GM12878 (cell line): Measurements from ENCODE around the gene RANBP9. TPM values are rescaled to one million over a fixed set of nuclear protein-coding genes. Genes with fewer than 3 reads are reported as not detected.

ENCODE experiments used
- ATAC-seq: fragments of 200-7000 bp; cut with Tn5 transposase; 3 replicates; pipeline ENCODE4 v1.9.1; 2020; ENCODE audit warnings: mild to moderate bottlenecking, moderate library complexity
- BruUV-seq: library from RNA; stranded (reverse); fragments of 400-500 nt; replicated peaks from 2 replicates; lab custom pipeline; 2021; lab: Mats Ljungman, UMichigan
- CTCF ChIA-PET: fragments of 300-600 bp; sonication (Branson Sonifier 250); formaldehyde crosslinking; extraction: SDS; loops from one replicate; lab custom pipeline; 2021; ENCODE audit warnings: inconsistent platforms; lab: Yijun Ruan, JAX
- POLR2A ChIA-PET: fragments of 350-600 bp; formaldehyde crosslinking; extraction: SDS; loops from one replicate; lab custom pipeline; 2021; ENCODE audit warnings: inconsistent platforms; lab: Charles Lee
- RAD21 ChIA-PET: fragments of 300-600 bp; sonication (Branson Sonifier 250); formaldehyde crosslinking; loops from one replicate; lab custom pipeline; 2023; ENCODE audit warnings: antibody characterized with exemption; ENCODE audit not compliant: unreplicated experiment; lab: Charles Lee
- SMC1A ChIA-PET: fragments of 300-600 bp; sonication (Branson Sonifier 250); formaldehyde crosslinking; loops from one replicate; lab custom pipeline; 2023; ENCODE audit not compliant: unreplicated experiment, uncharacterized antibody; lab: Charles Lee
- DNase-seq: peaks from one replicate; pipeline ENCODE4 v3.0.0-alpha.2; 2011; ENCODE audit warnings: low read depth, low spot score
- FAIRE-seq: peaks from 3 replicates; lab custom pipeline; 2011; peaks lifted over from hg19 to GRCh38; lab: Jason Lieb, UNC
- H2AFZ ChIP-seq: 2 replicates; pipeline ENCODE4 v1.6.0; 2011; ENCODE audit warnings: low read depth, low read length, control low read depth; ENCODE audit not compliant: control insufficient read depth
- H3K27ac ChIP-seq: 2 replicates; pipeline ENCODE4 v1.5.1; 2011; ENCODE audit warnings: control low read depth; ENCODE audit not compliant: control insufficient read depth, insufficient read depth
- H3K27me3 ChIP-seq, 2 experiments: replicated peaks in 1 of 2; 2 replicates each; pipeline versions ENCODE4 v1.6.0 to v1.6.1; 2011; ENCODE audit warnings: low read length in 1 of 2; ENCODE audit not compliant: control insufficient read depth in 2 of 2, insufficient read depth in 2 of 2
- H3K36me3 ChIP-seq, 2 experiments: 2 replicates each; pipeline ENCODE4 v1.5.1; 2011; ENCODE audit warnings: low read length in 1 of 2; ENCODE audit not compliant: control insufficient read depth in 2 of 2, insufficient read depth in 2 of 2
- H3K4me1 ChIP-seq: 2 replicates; pipeline ENCODE4 v1.6.1; 2011; ENCODE audit warnings: mild to moderate bottlenecking, low read length, moderate library complexity, mixed read lengths; ENCODE audit not compliant: control insufficient read depth, insufficient read depth
- H3K4me2 ChIP-seq: 2 replicates; pipeline ENCODE4 v1.6.0; 2011; ENCODE audit warnings: control low read depth; ENCODE audit not compliant: control insufficient read depth, insufficient read depth
- H3K4me3 ChIP-seq: fragments of 200-600 bp; sonication (generic); 2 replicates; pipeline ENCODE4 v1.5.1; 2016
- H3K79me2 ChIP-seq: 2 replicates; pipeline ENCODE4 v1.6.0; 2011; ENCODE audit warnings: low read length; ENCODE audit not compliant: control insufficient read depth, insufficient read depth
- H3K9ac ChIP-seq: 2 replicates; pipeline ENCODE4 v1.8.0; 2011; ENCODE audit warnings: low read length, control low read depth, mixed read lengths; ENCODE audit not compliant: control insufficient read depth, insufficient read depth
- H3K9me3 ChIP-seq: replicated peaks from 3 replicates; pipeline ENCODE4 v1.5.1; 2011; ENCODE audit warnings: mild to moderate bottlenecking, low read length; ENCODE audit not compliant: control insufficient read depth, insufficient read depth
- H4K20me1 ChIP-seq: 2 replicates; pipeline ENCODE4 v1.6.0; 2011; ENCODE audit not compliant: control insufficient read depth, insufficient read depth
- ATF7 ChIP-seq: fragments of 450-650 bp; IDR thresholded peaks from 2 replicates; pipeline ENCODE4 v1.6.1; 2016; ENCODE audit warnings: low read depth, mild to moderate bottlenecking
- CBX3 ChIP-seq: fragments of 200-600 bp; sonication (generic); IDR thresholded peaks from 2 replicates; pipeline ENCODE4 v1.6.1; 2016; ENCODE audit warnings: low read depth, borderline replicate concordance
- CBX5 ChIP-seq: sonication (generic); IDR thresholded peaks from 2 replicates; pipeline ENCODE4 v1.6.1; 2016; ENCODE audit warnings: low read depth, moderate library complexity, mild to moderate bottlenecking, inconsistent platforms
- CHD1 ChIP-seq: IDR thresholded peaks from 2 replicates; pipeline ENCODE4 v1.6.1; 2012; ENCODE audit warnings: low read depth, low read length, improper control_type of control experiment
- FOS ChIP-seq: IDR thresholded peaks from 3 replicates; pipeline ENCODE4 v1.6.1; 2011; ENCODE audit warnings: borderline replicate concordance; ENCODE audit not compliant: insufficient read length; ENCODE audit errors: extremely low read depth
- HDAC2 ChIP-seq: fragments of 200-600 bp; sonication (generic); IDR thresholded peaks from 2 replicates; pipeline ENCODE4 v1.6.1; 2017
- MYC ChIP-seq: IDR thresholded peaks from 2 replicates; pipeline ENCODE4 v1.6.1; 2011; ENCODE audit warnings: mild to moderate bottlenecking, low read length, moderate library complexity, inconsistent platforms; ENCODE audit not compliant: insufficient read depth, insufficient replicate concordance, insufficient read length, severe bottlenecking
- RUNX3 ChIP-seq: IDR thresholded peaks from 2 replicates; pipeline ENCODE4 v1.6.1; 2012; ENCODE audit warnings: low read length, inconsistent platforms
- SP1 ChIP-seq: IDR thresholded peaks from one replicate; pipeline ENCODE4 v1.6.1; 2011; ENCODE audit warnings: low read depth, low read length
- SREBF2 ChIP-seq: IDR thresholded peaks from 2 replicates; pipeline ENCODE4 v1.6.1; 2012; ENCODE audit warnings: mild to moderate bottlenecking, low read length
- TARDBP ChIP-seq: IDR thresholded peaks from 2 replicates; pipeline ENCODE4 v1.6.1; 2016; ENCODE audit warnings: borderline replicate concordance
- WGBS: methylation state at CpG from one replicate; pipeline ENCODE4 v1.1.6; 2016; ENCODE audit warnings: low lambda C conversion rate; ENCODE audit not compliant: insufficient replicate concordance, insufficient coverage; ENCODE audit errors: missing lambda C conversion rate; 5-methylcytosine and 5-hydroxymethylcytosine counted together
- in situ Hi-C: fragments of 300-500 bp; cut with MboI; formaldehyde crosslinking; loops from 9 replicates; pipeline ENCODE4 v1.14.3; 2018; ENCODE audit warnings: mixed read lengths
- intact Hi-C: fragments of 100-400 bp; cut with micrococcal nuclease; formaldehyde crosslinking; loops from one replicate; pipeline ENCODE4 v1.14.2; 2022; ENCODE audit not compliant: unreplicated experiment
- polyA plus RNA-seq, 11 experiments: library from polyadenylated mRNA; depleted of rRNA in 4 of 11; unstranded in 6 of 11; stranded (reverse) in 5 of 11; fragments of >200 nt; fragmentation: Nextera tagmentation in 4 of 11; fragmentation: Illumina TruSeq in 1 of 11; extraction: Ambion mirVana in 4 of 11; extraction: Trizol in 1 of 11; gene quantifications; 1 replicate in 1 of 11; 2 replicates in 10 of 11; pipeline versions ENCODE4 v1.2.1 to v1.2.3, GENCODE V29; 2011 to 2016; ENCODE audit warnings: inconsistent platforms in 2 of 11, missing spikeins in 2 of 11, low read depth in 1 of 11
- total RNA-seq, 4 experiments: library from RNA; depleted of rRNA in 3 of 4; stranded (reverse); fragments of >200 nt in 3 of 4; fragmentation: Illumina TruSeq in 1 of 4; extraction: Trizol in 1 of 4; gene quantifications; 2 replicates each; pipeline versions ENCODE4 v1.2.1 to v1.2.3, GENCODE V29; 2013 to 2021
- TF ChIP-seq, protein P1 (sequence below): fragments of 450-650 bp; formaldehyde crosslinking; IDR thresholded peaks from 2 replicates; pipeline ENCODE4 v1.4.0; 2022; ENCODE audit warnings: mild to moderate bottlenecking, moderate library complexity

RANBP9 gene
- total and polyA plus RNA-seq, 10 of the 15 experiments (the other 5 are each of a cell fraction or from before 2014, with no cell fraction given) = 3.7 to 43.1 (median 16.2) TPM

DNA sequence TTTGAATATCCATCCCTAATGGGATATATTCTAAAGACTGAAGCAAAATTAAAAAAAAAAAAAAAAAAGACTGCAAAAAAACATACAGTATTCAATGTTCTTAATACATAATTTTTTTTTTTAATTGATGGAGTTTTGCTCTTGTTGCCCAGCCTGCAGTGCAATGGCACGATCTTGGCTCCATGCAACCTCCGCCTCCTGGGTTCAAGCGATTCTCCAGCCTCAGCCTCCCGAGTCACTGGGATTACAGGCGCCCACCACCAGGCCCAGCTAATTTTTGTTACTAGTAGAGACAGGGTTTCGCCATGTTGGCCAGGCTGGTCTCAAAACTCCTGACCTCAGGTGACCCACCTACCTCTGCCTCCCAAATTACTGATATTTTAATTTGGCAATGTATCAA lies 29.3 kb downstream of the RANBP9 start:
- Histone ChIP-seq H3K4me1 (peaks cover 12% of the 10 kb centered on the region), H3K27ac (no peak overlapping the region), H3K9ac (no peak overlapping the region), H3K36me3 (peaks cover 1 to 4% of the 10 kb centered on the region in 2 experiments; a peak in 2 of 4 replicates), H2AFZ (no peak overlapping the region), H3K9me3 (no peaks in the 10 kb centered on the region; the same call in 1 of the 3 replicates), H3K4me3 (no peak overlapping the region), H4K20me1 (no peaks in the 10 kb centered on the region), H3K4me2 (no peak overlapping the region)
- WGBS = 99% methylated on average over 6 of the region's 6 CpGs
- intact Hi-C loops (no loop called here), in situ Hi-C loops (no loop called here)
- ChIA-PET CTCF (no interaction called here), SMC1A (no interaction called here), POLR2A (no interaction called here), RAD21 (no interaction called here)
- no peak for FAIRE-seq
- no peak for ATAC-seq
- no TSS peak for BruUV-seq
- TF ChIP-seq SP1 (no peak), HDAC2 (no peak), FOS (no peak)
- TF ChIP-seq, all 136 proteins: peak for 0
- H3K27me3 ChIP-seq = no peaks in the 10 kb centered on the region
- DNase-seq = no peak
- H3K79me2 ChIP-seq = peaks cover 38% of the 10 kb centered on the region

DNA sequence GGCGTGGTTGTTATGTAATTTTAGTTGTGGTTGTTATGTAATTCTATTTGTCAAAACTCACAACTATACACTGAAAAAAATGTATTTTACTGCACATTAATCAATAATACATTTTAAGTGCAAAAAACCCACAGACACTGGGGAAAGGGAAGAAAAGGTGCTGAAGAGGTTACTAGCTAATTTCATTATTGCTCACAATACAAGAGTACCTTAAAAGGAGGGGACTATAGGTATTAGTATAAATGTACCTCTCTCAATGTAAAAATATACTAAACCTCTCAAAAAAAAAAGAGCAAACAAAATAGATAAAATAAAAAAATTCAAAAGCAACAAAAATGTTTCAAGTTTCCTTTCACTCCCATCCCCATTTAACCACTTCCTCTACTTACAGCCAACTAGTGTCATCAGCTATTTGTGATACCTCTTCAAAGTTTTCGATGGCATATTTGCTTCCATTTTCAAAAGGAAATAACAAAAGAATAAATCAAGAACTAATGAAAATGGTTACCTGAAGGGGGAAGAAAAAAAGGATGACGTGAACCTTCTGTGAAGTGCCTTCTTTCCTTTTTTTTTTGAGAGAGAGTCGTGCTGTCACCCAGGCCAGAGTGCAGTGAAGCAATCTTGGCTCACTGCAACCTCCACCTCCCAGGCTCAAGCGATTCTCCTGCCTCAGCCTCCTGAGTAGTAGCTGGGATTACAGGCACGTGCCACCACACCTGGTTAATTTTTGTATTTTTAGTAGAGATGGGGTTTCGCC lies 30.2 kb downstream of the RANBP9 start:
- H2AFZ ChIP-seq = peak overlapping the region; percentile 7; the same call in 1 of the 2 replicates
- no TSS peak for BruUV-seq
- ATAC-seq = peak; percentile 83
- intact Hi-C loops (no loop called here), in situ Hi-C loops (no loop called here)
- ChIA-PET CTCF (interaction anchor here (0.7 to 1.0 kb wide), 5 partner anchors 10 to 323 kb away, joined by 3 to 4 read pairs (median 4); no protein-coding TSS in a partner anchor), SMC1A (interaction anchor here (0.7 to 3.7 kb wide), 8 partner anchors 12 to 377 kb away, joined by 3 to 32 read pairs (median 4); partner anchors contain the start of gene NOL7), RAD21 (interaction anchor here (0.8 to 1.4 kb wide), 3 partner anchors 9 to 17 kb away, joined by 3 to 4 read pairs (median 3); no protein-coding TSS in a partner anchor), POLR2A (interaction anchor here (0.9 to 1.8 kb wide), 4 partner anchors 9 to 19 kb away, joined by 3 to 5 read pairs (median 4); no protein-coding TSS in a partner anchor)
- H3K36me3 ChIP-seq = peaks cover 1% of the 10 kb centered on the region in 2 experiments; a peak in 2 of 4 replicates
- H3K27ac ChIP-seq = peak overlapping the region; percentile 62
- peak overlapping the region; percentile 8; the same call in 1 of the 2 replicates for H3K4me3 ChIP-seq
- peaks cover 12% of the 10 kb centered on the region for H3K4me1 ChIP-seq
- peak overlapping the region; percentile 54 for H3K4me2 ChIP-seq
- WGBS = 50% methylated on average over 7 of the region's 7 CpGs
- DNase-seq = peak; percentile 40
- no peaks in the 10 kb centered on the region for H3K27me3 ChIP-seq
- peaks cover 40% of the 10 kb centered on the region for H3K79me2 ChIP-seq
- H4K20me1 ChIP-seq = no peaks in the 10 kb centered on the region
- H3K9me3 ChIP-seq = peaks cover 2% of the 10 kb centered on the region; the same call in 2 of the 3 replicates
- H3K9ac ChIP-seq = no peak overlapping the region
- FAIRE-seq = peak; percentile 31
- no peak for TF ChIP-seq CBX3
- 0 out of 2 replicates have a peak, but pooled peaks have one; percentile 19 for TF ChIP-seq CBX5
- peak; percentile 61 for TF ChIP-seq RUNX3
- TF ChIP-seq TARDBP = no peak
- TF ChIP-seq MYC = no peak
- TF ChIP-seq ATF7 = peak; percentile 55
- TF ChIP-seq CHD1 = no peak
- TF ChIP-seq, protein P1, sequence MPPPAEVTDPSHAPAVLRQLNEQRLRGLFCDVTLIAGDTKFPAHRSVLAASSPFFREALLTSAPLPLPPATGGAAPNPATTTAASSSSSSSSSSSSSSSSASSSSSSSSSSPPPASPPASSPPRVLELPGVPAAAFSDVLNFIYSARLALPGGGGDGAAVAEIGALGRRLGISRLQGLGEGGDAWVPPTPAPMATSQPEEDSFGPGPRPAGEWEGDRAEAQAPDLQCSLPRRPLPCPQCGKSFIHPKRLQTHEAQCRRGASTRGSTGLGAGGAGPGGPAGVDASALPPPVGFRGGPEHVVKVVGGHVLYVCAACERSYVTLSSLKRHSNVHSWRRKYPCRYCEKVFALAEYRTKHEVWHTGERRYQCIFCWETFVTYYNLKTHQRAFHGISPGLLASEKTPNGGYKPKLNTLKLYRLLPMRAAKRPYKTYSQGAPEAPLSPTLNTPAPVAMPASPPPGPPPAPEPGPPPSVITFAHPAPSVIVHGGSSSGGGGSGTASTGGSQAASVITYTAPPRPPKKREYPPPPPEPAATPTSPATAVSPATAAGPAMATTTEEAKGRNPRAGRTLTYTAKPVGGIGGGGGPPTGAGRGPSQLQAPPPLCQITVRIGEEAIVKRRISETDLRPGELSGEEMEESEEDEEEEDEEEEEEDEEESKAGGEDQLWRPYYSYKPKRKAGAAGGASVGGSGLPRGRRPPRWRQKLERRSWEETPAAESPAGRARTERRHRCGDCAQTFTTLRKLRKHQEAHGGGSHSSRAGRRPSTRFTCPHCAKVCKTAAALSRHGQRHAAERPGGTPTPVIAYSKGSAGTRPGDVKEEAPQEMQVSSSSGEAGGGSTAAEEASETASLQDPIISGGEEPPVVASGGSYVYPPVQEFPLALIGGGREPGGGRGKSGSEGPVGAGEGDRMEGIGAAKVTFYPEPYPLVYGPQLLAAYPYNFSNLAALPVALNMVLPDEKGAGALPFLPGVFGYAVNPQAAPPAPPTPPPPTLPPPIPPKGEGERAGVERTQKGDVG (CRISPR knock-in tag) = no peak
- no peak for TF ChIP-seq SREBF2
